GM12891 (cell line): ENCODE data around the gene KIF6.

Source experiments
- PAX5 ChIP-seq: IDR thresholded peaks from 2 replicates; pipeline ENCODE4 v1.6.1; 2011; ENCODE audit warnings: low read length, moderate library complexity, mild to moderate bottlenecking; ENCODE audit not compliant: insufficient read depth, severe bottlenecking
- POLR2A ChIP-seq: IDR thresholded peaks from 2 replicates; pipeline ENCODE4 v1.6.1; 2011; ENCODE audit warnings: low read depth, low read length, control low read depth
- POLR2AphosphoS5 ChIP-seq: IDR thresholded peaks from 2 replicates; pipeline ENCODE4 v1.6.1; 2011; ENCODE audit warnings: low read depth, low read length, control low read depth
- POU2F2 ChIP-seq: IDR thresholded peaks from 2 replicates; pipeline ENCODE4 v1.6.1; 2011; ENCODE audit warnings: low read depth, mild to moderate bottlenecking, control low read depth, low read length, moderate library complexity
- SPI1 ChIP-seq: IDR thresholded peaks from 2 replicates; pipeline ENCODE4 v1.6.1; 2011; ENCODE audit warnings: low read depth, low read length, control low read depth
- TAF1 ChIP-seq: IDR thresholded peaks from 2 replicates; pipeline ENCODE4 v1.6.1; 2011; ENCODE audit warnings: low read depth, low read length, control low read depth

- no peak for TF ChIP-seq POLR2A
- TF ChIP-seq POLR2AphosphoS5, result no peak
- no peak for TF ChIP-seq TAF1
- no peak for TF ChIP-seq SPI1
- TF ChIP-seq POU2F2, result no peak
- TF ChIP-seq PAX5, result no peak
Observed at GRCh38 chr6:39416728-39417127, 308.5 kb downstream of the KIF6 start.
